B cell (primary cell): ENCODE results near the gene GGA3.

ENCODE experiments used
- EZH2 ChIP-seq: IDR thresholded peaks from 2 replicates; pipeline ENCODE4 v1.6.1; 2012; ENCODE audit warnings: borderline replicate concordance, low read depth, mild to moderate bottlenecking, moderate library complexity, low read length; ENCODE audit not compliant: insufficient read depth, poor library complexity, severe bottlenecking
- TF ChIP-seq, protein P1 (sequence below): fragments of 200-600 bp; IDR thresholded peaks from one replicate; pipeline ENCODE4 v1.8.0; 2022; ENCODE audit warnings: antibody characterized with exemption, mild to moderate bottlenecking

DNA sequence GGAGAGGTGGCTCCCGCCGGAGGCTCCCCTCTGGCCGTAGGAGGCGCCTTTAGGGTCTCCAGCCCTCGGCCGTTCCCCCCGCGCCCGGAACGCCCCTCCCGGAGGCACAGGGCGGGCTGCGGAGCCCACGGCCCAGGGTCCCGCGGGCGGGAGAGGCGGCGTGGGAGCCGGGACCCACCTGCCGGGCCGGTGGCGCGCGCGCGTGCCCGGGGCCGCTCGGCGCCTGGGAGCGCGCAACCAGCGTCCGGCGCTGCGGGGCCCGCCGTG lies 9.5 kb upstream of the GGA3 start, which contains the start of gene MIF4GD:
- no peak for TF ChIP-seq EZH2
- TF ChIP-seq, protein P1, sequence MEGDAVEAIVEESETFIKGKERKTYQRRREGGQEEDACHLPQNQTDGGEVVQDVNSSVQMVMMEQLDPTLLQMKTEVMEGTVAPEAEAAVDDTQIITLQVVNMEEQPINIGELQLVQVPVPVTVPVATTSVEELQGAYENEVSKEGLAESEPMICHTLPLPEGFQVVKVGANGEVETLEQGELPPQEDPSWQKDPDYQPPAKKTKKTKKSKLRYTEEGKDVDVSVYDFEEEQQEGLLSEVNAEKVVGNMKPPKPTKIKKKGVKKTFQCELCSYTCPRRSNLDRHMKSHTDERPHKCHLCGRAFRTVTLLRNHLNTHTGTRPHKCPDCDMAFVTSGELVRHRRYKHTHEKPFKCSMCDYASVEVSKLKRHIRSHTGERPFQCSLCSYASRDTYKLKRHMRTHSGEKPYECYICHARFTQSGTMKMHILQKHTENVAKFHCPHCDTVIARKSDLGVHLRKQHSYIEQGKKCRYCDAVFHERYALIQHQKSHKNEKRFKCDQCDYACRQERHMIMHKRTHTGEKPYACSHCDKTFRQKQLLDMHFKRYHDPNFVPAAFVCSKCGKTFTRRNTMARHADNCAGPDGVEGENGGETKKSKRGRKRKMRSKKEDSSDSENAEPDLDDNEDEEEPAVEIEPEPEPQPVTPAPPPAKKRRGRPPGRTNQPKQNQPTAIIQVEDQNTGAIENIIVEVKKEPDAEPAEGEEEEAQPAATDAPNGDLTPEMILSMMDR: no peak
